Measurements from ENCODE around the gene SPECC1L.

The SPECC1L gene

GRCh38 chr22:24366701-24367100 is 96.1 kb downstream of the SPECC1L start:
- no peak for TF ChIP-seq CTCF (IDR thresholded peaks at IDR 0.05; ENCODE audit: extremely low read depth, insufficient read depth, missing control alignments)
- in situ Hi-C loops (cut with MboI; ENCODE audit: low pct_unique_long_range_greater_than_20kb, low sequenced_read_pairs, unreplicated experiment) = no loop called here
- no peak for DNase-seq (ENCODE audit: low spot score)

- in situ Hi-C loops (cut with MboI; ENCODE audit: low pct_unique_long_range_greater_than_20kb, low sequenced_read_pairs, unreplicated experiment) = no loop called here
- DNase-seq (ENCODE audit: low spot score) = no peak
- TF ChIP-seq CTCF (IDR thresholded peaks at IDR 0.05; ENCODE audit: extremely low read depth, insufficient read depth, missing control alignments) = no peak
Measured at GRCh38 chr22:24367841-24368240, 97.2 kb downstream of the SPECC1L start.

- TF ChIP-seq CTCF (IDR thresholded peaks at IDR 0.05; ENCODE audit: extremely low read depth, insufficient read depth, missing control alignments) = no peak
- DNase-seq (ENCODE audit: low spot score) = no peak
- in situ Hi-C loops (cut with MboI; ENCODE audit: low pct_unique_long_range_greater_than_20kb, low sequenced_read_pairs, unreplicated experiment) = no loop called here
Measured at GRCh38 chr22:24370401-24370800, 99.8 kb downstream of the SPECC1L start.

- in situ Hi-C loops (cut with MboI; ENCODE audit: low pct_unique_long_range_greater_than_20kb, low sequenced_read_pairs, unreplicated experiment) = no loop called here
Measured at GRCh38 chr22:24376002-24376401, 105.4 kb downstream of the SPECC1L start.

GRCh38 chr22:24376586-24376985 is 106.0 kb downstream of the SPECC1L start:
- no peak for TF ChIP-seq CTCF (IDR thresholded peaks at IDR 0.05; ENCODE audit: extremely low read depth, insufficient read depth, missing control alignments)
- in situ Hi-C loops (cut with MboI; ENCODE audit: low pct_unique_long_range_greater_than_20kb, low sequenced_read_pairs, unreplicated experiment) = no loop called here
- DNase-seq (ENCODE audit: low spot score) = no peak

More at GRCh38 chr22:24376002-24376401, 105.4 kb downstream of the SPECC1L start:
- TF ChIP-seq CTCF (IDR thresholded peaks at IDR 0.05; ENCODE audit: extremely low read depth, insufficient read depth, missing control alignments) = no peak
- no peak for DNase-seq (ENCODE audit: low spot score)

GRCh38 chr22:24379536-24379935 is 108.9 kb downstream of the SPECC1L start:
- DNase-seq (ENCODE audit: low spot score) = no peak
- in situ Hi-C loops (cut with MboI; ENCODE audit: low pct_unique_long_range_greater_than_20kb, low sequenced_read_pairs, unreplicated experiment) = no loop called here

More at GRCh38 chr22:24379536-24379935, 108.9 kb downstream of the SPECC1L start:
- TF ChIP-seq CTCF (IDR thresholded peaks at IDR 0.05; ENCODE audit: extremely low read depth, insufficient read depth, missing control alignments) = no peak
